ENCODE results near the gene CFAP61. TPM values are rescaled to one million over a fixed set of nuclear protein-coding genes. Genes with fewer than 3 reads are reported as not detected.

The CFAP61 gene
- total and polyA plus RNA-seq, 9 of the 15 experiments (the other 6 are each of a cell fraction or from before 2014, with no cell fraction given): 0.11 TPM; not detected in 8

DNA sequence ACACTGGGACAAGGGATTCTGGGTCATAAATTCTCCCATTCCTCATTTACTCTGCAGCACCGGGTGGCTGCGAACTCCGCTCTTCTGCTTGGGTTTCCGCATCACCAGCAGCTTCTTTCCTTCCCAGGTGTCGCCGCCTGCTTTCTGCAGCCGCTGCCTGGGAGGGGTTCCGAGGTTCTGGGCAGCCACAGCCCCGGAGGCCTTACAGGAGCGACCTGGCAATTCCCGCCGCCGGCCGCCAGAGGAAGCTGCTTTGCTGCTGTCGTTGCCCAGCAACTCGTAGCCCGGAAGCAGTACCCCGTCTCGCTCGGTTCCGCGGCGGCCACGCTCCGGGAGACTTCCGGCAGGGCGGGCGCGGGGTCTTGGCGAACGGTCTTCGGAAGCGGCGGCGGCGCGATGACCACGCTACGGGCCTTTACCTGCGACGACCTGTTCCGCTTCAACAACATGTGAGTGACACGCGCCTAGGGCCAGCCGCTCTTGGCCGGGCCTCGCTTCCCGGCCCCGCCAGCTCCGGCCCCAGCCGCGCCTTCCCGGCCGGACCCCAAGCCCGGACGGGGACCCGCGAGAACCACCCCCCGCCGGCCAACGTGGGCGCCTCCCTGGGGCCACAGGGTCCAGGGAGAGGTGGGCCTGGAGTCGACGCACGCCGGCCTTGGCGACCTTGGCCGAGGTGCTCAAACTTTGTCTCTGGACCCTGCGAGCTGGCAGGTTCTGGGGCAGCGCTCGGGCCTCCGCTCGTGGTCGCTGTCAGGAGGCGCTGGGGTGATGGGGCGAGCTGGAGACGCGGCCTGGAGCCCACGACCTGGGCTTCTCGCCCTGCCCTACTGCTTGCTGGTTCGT, 35.1 kb upstream of the CFAP61 start, which contains the start of gene NAA20 (continued):
- TF ChIP-seq, protein P1, sequence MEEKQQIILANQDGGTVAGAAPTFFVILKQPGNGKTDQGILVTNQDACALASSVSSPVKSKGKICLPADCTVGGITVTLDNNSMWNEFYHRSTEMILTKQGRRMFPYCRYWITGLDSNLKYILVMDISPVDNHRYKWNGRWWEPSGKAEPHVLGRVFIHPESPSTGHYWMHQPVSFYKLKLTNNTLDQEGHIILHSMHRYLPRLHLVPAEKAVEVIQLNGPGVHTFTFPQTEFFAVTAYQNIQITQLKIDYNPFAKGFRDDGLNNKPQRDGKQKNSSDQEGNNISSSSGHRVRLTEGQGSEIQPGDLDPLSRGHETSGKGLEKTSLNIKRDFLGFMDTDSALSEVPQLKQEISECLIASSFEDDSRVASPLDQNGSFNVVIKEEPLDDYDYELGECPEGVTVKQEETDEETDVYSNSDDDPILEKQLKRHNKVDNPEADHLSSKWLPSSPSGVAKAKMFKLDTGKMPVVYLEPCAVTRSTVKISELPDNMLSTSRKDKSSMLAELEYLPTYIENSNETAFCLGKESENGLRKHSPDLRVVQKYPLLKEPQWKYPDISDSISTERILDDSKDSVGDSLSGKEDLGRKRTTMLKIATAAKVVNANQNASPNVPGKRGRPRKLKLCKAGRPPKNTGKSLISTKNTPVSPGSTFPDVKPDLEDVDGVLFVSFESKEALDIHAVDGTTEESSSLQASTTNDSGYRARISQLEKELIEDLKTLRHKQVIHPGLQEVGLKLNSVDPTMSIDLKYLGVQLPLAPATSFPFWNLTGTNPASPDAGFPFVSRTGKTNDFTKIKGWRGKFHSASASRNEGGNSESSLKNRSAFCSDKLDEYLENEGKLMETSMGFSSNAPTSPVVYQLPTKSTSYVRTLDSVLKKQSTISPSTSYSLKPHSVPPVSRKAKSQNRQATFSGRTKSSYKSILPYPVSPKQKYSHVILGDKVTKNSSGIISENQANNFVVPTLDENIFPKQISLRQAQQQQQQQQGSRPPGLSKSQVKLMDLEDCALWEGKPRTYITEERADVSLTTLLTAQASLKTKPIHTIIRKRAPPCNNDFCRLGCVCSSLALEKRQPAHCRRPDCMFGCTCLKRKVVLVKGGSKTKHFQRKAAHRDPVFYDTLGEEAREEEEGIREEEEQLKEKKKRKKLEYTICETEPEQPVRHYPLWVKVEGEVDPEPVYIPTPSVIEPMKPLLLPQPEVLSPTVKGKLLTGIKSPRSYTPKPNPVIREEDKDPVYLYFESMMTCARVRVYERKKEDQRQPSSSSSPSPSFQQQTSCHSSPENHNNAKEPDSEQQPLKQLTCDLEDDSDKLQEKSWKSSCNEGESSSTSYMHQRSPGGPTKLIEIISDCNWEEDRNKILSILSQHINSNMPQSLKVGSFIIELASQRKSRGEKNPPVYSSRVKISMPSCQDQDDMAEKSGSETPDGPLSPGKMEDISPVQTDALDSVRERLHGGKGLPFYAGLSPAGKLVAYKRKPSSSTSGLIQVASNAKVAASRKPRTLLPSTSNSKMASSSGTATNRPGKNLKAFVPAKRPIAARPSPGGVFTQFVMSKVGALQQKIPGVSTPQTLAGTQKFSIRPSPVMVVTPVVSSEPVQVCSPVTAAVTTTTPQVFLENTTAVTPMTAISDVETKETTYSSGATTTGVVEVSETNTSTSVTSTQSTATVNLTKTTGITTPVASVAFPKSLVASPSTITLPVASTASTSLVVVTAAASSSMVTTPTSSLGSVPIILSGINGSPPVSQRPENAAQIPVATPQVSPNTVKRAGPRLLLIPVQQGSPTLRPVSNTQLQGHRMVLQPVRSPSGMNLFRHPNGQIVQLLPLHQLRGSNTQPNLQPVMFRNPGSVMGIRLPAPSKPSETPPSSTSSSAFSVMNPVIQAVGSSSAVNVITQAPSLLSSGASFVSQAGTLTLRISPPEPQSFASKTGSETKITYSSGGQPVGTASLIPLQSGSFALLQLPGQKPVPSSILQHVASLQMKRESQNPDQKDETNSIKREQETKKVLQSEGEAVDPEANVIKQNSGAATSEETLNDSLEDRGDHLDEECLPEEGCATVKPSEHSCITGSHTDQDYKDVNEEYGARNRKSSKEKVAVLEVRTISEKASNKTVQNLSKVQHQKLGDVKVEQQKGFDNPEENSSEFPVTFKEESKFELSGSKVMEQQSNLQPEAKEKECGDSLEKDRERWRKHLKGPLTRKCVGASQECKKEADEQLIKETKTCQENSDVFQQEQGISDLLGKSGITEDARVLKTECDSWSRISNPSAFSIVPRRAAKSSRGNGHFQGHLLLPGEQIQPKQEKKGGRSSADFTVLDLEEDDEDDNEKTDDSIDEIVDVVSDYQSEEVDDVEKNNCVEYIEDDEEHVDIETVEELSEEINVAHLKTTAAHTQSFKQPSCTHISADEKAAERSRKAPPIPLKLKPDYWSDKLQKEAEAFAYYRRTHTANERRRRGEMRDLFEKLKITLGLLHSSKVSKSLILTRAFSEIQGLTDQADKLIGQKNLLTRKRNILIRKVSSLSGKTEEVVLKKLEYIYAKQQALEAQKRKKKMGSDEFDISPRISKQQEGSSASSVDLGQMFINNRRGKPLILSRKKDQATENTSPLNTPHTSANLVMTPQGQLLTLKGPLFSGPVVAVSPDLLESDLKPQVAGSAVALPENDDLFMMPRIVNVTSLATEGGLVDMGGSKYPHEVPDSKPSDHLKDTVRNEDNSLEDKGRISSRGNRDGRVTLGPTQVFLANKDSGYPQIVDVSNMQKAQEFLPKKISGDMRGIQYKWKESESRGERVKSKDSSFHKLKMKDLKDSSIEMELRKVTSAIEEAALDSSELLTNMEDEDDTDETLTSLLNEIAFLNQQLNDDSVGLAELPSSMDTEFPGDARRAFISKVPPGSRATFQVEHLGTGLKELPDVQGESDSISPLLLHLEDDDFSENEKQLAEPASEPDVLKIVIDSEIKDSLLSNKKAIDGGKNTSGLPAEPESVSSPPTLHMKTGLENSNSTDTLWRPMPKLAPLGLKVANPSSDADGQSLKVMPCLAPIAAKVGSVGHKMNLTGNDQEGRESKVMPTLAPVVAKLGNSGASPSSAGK (IDR thresholded peaks at IDR 0.05): peak; percentile 32; the same call in 1 of the 2 replicates
- TF ChIP-seq, protein P2, sequence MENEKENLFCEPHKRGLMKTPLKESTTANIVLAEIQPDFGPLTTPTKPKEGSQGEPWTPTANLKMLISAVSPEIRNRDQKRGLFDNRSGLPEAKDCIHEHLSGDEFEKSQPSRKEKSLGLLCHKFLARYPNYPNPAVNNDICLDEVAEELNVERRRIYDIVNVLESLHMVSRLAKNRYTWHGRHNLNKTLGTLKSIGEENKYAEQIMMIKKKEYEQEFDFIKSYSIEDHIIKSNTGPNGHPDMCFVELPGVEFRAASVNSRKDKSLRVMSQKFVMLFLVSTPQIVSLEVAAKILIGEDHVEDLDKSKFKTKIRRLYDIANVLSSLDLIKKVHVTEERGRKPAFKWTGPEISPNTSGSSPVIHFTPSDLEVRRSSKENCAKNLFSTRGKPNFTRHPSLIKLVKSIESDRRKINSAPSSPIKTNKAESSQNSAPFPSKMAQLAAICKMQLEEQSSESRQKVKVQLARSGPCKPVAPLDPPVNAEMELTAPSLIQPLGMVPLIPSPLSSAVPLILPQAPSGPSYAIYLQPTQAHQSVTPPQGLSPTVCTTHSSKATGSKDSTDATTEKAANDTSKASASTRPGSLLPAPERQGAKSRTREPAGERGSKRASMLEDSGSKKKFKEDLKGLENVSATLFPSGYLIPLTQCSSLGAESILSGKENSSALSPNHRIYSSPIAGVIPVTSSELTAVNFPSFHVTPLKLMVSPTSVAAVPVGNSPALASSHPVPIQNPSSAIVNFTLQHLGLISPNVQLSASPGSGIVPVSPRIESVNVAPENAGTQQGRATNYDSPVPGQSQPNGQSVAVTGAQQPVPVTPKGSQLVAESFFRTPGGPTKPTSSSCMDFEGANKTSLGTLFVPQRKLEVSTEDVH (IDR thresholded peaks at IDR 0.05; ENCODE audit: low read depth, partially characterized antibody): peak; percentile 68
- 0 out of 2 replicates have a peak, but pooled peaks have one; percentile 29 for TF ChIP-seq SUPT5H (IDR thresholded peaks at IDR 0.05)
- TF ChIP-seq PHF8 (IDR thresholded peaks at IDR 0.05; ENCODE audit: borderline replicate concordance, low read length): peak; percentile 72; the same call in 1 of the 2 replicates
- TF ChIP-seq MTA2 (IDR thresholded peaks at IDR 0.05; ENCODE audit: low read depth): peak; percentile 41; the same call in 1 of the 2 replicates
- peak; percentile 60 for TF ChIP-seq ZFX (CRISPR knock-in tag; IDR thresholded peaks at IDR 0.05)
